Keratinocyte (primary cell): Measurements from ENCODE around the gene CEP290. TPM values are rescaled to one million over a fixed set of nuclear protein-coding genes. Genes with fewer than 3 reads are reported as not detected.

Experiments
- DNase-seq: peaks from one replicate; pipeline ENCODE4 v3.0.0-alpha.2; 2011; ENCODE audit warnings: low read depth, missing footprints, low spot score
- FAIRE-seq: peaks from 2 replicates; lab custom pipeline; 2011; peaks lifted over from hg19 to GRCh38; lab: Jason Lieb, UNC
- H2AFZ ChIP-seq: 2 replicates; pipeline ENCODE4 v1.6.0; 2012; ENCODE audit warnings: low read length, control low read depth, inconsistent platforms; ENCODE audit not compliant: control insufficient read depth
- H3K27ac ChIP-seq: 2 replicates; pipeline ENCODE4 v1.5.1; 2011; ENCODE audit warnings: low read length; ENCODE audit not compliant: control insufficient read depth, insufficient read depth
- H3K27me3 ChIP-seq: 3 replicates; pipeline ENCODE4 v1.6.0; 2011; ENCODE audit warnings: low read length; ENCODE audit not compliant: control insufficient read depth, insufficient read depth; ENCODE audit errors: extremely low read depth
- H3K36me3 ChIP-seq, 2 experiments: 2 replicates in 1 of 2; 3 replicates in 1 of 2; pipeline ENCODE4 v1.5.1; 2011; ENCODE audit warnings: low read length in 2 of 2, mild to moderate bottlenecking in 1 of 2; ENCODE audit not compliant: control insufficient read depth in 2 of 2, insufficient read depth in 2 of 2; ENCODE audit errors: extremely low read depth in 1 of 2
- H3K4me1 ChIP-seq: 3 replicates; pipeline ENCODE4 v1.5.1; 2011; ENCODE audit warnings: low read length; ENCODE audit not compliant: control insufficient read depth, insufficient read depth; ENCODE audit errors: extremely low read depth
- H3K4me2 ChIP-seq: 3 replicates; pipeline ENCODE4 v1.6.0; 2011; ENCODE audit warnings: low read depth, low read length; ENCODE audit not compliant: control insufficient read depth, insufficient read depth; ENCODE audit errors: extremely low read depth
- H3K4me3 ChIP-seq, 3 experiments: fragments of 200-600 bp in 1 of 3; sonication (generic) in 1 of 3; 2 replicates in 2 of 3; 3 replicates in 1 of 3; pipeline ENCODE4 v1.5.1; 2011 to 2016; ENCODE audit warnings: low read length in 3 of 3, mild to moderate bottlenecking in 3 of 3, control low read depth in 2 of 3, inconsistent platforms in 1 of 3, low read depth in 1 of 3, mixed read lengths in 1 of 3, mixed run types in 1 of 3, moderate library complexity in 1 of 3; ENCODE audit not compliant: control insufficient read depth in 2 of 3, insufficient read depth in 2 of 3; ENCODE audit errors: extremely low read depth in 1 of 3
- H3K79me2 ChIP-seq: 2 replicates; pipeline ENCODE4 v1.6.0; 2012; ENCODE audit warnings: low read length; ENCODE audit not compliant: control insufficient read depth, insufficient read depth
- H3K9ac ChIP-seq: 3 replicates; pipeline ENCODE4 v1.6.0; 2011; ENCODE audit warnings: low read length; ENCODE audit not compliant: control insufficient read depth, insufficient read depth; ENCODE audit errors: extremely low read depth
- H3K9me1 ChIP-seq: 3 replicates; pipeline ENCODE4 v1.6.0; 2011; ENCODE audit warnings: low read length; ENCODE audit not compliant: control insufficient read depth, insufficient read depth; ENCODE audit errors: extremely low read depth
- H3K9me3 ChIP-seq: 2 replicates; pipeline ENCODE4 v1.5.1; 2012; ENCODE audit warnings: low read depth, low read length; ENCODE audit not compliant: control insufficient read depth
- H4K20me1 ChIP-seq: 3 replicates; pipeline ENCODE4 v1.6.0; 2011; ENCODE audit warnings: low read length; ENCODE audit not compliant: control insufficient read depth, insufficient read depth; ENCODE audit errors: extremely low read depth
- CTCF ChIP-seq, 3 experiments: IDR thresholded peaks in 1 of 3; conservative IDR thresholded peaks in 1 of 3; optimal IDR thresholded peaks in 1 of 3; 2 replicates in 2 of 3; 3 replicates in 1 of 3; pipeline versions ENCODE3 to v1.5.1; 2011; ENCODE audit warnings: low read length in 3 of 3, mild to moderate bottlenecking in 3 of 3, moderate library complexity in 2 of 3, control low read depth in 1 of 3, inconsistent platforms in 1 of 3; ENCODE audit not compliant: insufficient read depth in 2 of 3; ENCODE audit errors: extremely low read depth in 1 of 3
- EZH2 ChIP-seq: IDR thresholded peaks from one replicate; pipeline ENCODE4 v1.6.1; 2012; ENCODE audit warnings: inconsistent platforms, mild to moderate bottlenecking, low read length, moderate library complexity
- dilution Hi-C: fragments of 300-500 bp; cut with MboI; formaldehyde crosslinking; loops from one replicate; pipeline ENCODE4 v1.7.0; 2020; ENCODE audit warnings: low sequenced_read_pairs; ENCODE audit not compliant: extremely low pct_ligation_motif_present
- polyA plus RNA-seq, 5 experiments: library from polyadenylated mRNA; depleted of rRNA in 3 of 5; stranded (reverse) in 3 of 5; stranded (forward) in 1 of 5; unstranded in 1 of 5; fragments of >200 nt; gene quantifications; 1 replicate in 1 of 5; 2 replicates in 3 of 5; 3 replicates in 1 of 5; pipeline versions ENCODE4 v1.2.1 to v1.2.3, GENCODE V29; 2011 to 2012; ENCODE audit warnings: missing spikeins in 2 of 5, low read depth in 1 of 5, low replicate concordance in 1 of 5

Gene CEP290
- polyA plus RNA-seq, 1 donor (not counting 4 experiments of a cell fraction or from before 2014, with no cell fraction given): 5.6 TPM

- Histone ChIP-seq H3K9me1 (no peaks in the 10 kb centered on the region), H3K27me3 (no peaks in the 10 kb centered on the region), H3K9me3 (no peaks in the 10 kb centered on the region), H4K20me1 (no peaks in the 10 kb centered on the region), H2AFZ (no peak overlapping the region), H3K9ac (no peak overlapping the region), H3K4me2 (no peak overlapping the region), H3K79me2 (peaks cover 11% of the 10 kb centered on the region), H3K4me3 (no peak overlapping the region), H3K4me1 (no peaks in the 10 kb centered on the region), H3K36me3 (peaks cover 1 to 9% of the 10 kb centered on the region in 2 experiments), H3K27ac (no peak overlapping the region)
- dilution Hi-C loops: no loop called here
- FAIRE-seq (no peak), DNase-seq (no peak)
- TF ChIP-seq EZH2 (no peak), CTCF (optimal IDR thresholded peaks at IDR 0.05 in 1 of 3, IDR thresholded peaks at IDR 0.05 in 1 of 3, conservative IDR thresholded peaks at IDR 0.05 in 1 of 3; ENCODE audit: extremely low read depth in 1 of 3, insufficient read depth in 2 of 3, low read length in 3 of 3) (no peak)
These were observed 12.1 kb upstream of the CEP290 start for GRCh38 chr12:88153959-88154358.

- dilution Hi-C loops: no loop called here
- no peak overlapping the region for H3K9ac ChIP-seq
- H3K79me2 ChIP-seq: peaks cover 33% of the 10 kb centered on the region
These were observed 8.2 kb upstream of the CEP290 start for GRCh38 chr12:88150063-88150462.

More at GRCh38 chr12:88150063-88150462, 8.2 kb upstream of the CEP290 start:
- Histone ChIP-seq H3K4me3 (no peak overlapping the region), H3K27me3 (no peaks in the 10 kb centered on the region), H3K9me1 (no peaks in the 10 kb centered on the region), H3K9me3 (no peaks in the 10 kb centered on the region), H2AFZ (no peak overlapping the region), H3K4me2 (no peak overlapping the region), H3K36me3 (peaks cover 0 to 9% of the 10 kb centered on the region in 2 experiments), H3K4me1 (peaks cover 12% of the 10 kb centered on the region), H4K20me1 (no peaks in the 10 kb centered on the region), H3K27ac (no peak overlapping the region)
- FAIRE-seq (no peak), DNase-seq (no peak)
- no peak for TF ChIP-seq CTCF (optimal IDR thresholded peaks at IDR 0.05 in 1 of 3, IDR thresholded peaks at IDR 0.05 in 1 of 3, conservative IDR thresholded peaks at IDR 0.05 in 1 of 3; ENCODE audit: extremely low read depth in 1 of 3, insufficient read depth in 2 of 3, low read length in 3 of 3)
